HEK293 (cell line): ENCODE data around the gene AGAP1.

ENCODE experiments used
- CTCF ChIA-PET: fragments of 350-600 bp; formaldehyde crosslinking; extraction: SDS; loops from one replicate; lab custom pipeline; 2021; ENCODE audit warnings: antibody characterized with exemption; lab: Yijun Ruan, JAX
- POLR2A ChIA-PET: fragments of 300-600 bp; formaldehyde crosslinking; extraction: SDS; loops from one replicate; lab custom pipeline; 2020; ENCODE audit warnings: antibody characterized with exemption, inconsistent platforms; lab: Yijun Ruan, JAX
- H3K27ac ChIP-seq: fragments of 200-500 bp; sonication (Bioruptor generic); 2 replicates; pipeline ENCODE4 v1.5.1; 2014; ENCODE audit warnings: low read depth, low read length, control low read depth, inconsistent platforms; ENCODE audit errors: extremely low read depth
- H3K36me3 ChIP-seq, 2 experiments: fragments of 200-500 bp in 1 of 2; sonication (Bioruptor generic) in 1 of 2; 1 replicate in 1 of 2; 2 replicates in 1 of 2; pipeline ENCODE4 v1.5.1; 2014 to 2017; ENCODE audit warnings: inconsistent platforms in 2 of 2, low read length in 2 of 2; ENCODE audit not compliant: control insufficient read depth in 2 of 2, insufficient read depth in 1 of 2
- H3K4me1 ChIP-seq: fragments of 200-500 bp; sonication (Bioruptor generic); 2 replicates; pipeline ENCODE4 v1.5.1; 2014; ENCODE audit warnings: mild to moderate bottlenecking, low read length, inconsistent platforms; ENCODE audit not compliant: control insufficient read depth, insufficient read depth
- H3K4me3 ChIP-seq: 2 replicates; pipeline ENCODE4 v1.5.1; 2011; ENCODE audit warnings: low read depth, mild to moderate bottlenecking, control low read depth, low read length, moderate library complexity
- H3K9me3 ChIP-seq: fragments of 200-500 bp; sonication (Bioruptor generic); 2 replicates; pipeline ENCODE4 v1.5.1; 2014; ENCODE audit warnings: low read depth, low read length, inconsistent platforms; ENCODE audit not compliant: control insufficient read depth, insufficient read depth
- EGR2 ChIP-seq: fragments of 450-650 bp; formaldehyde crosslinking; IDR thresholded peaks from 2 replicates; pipeline ENCODE4 v1.5.1; 2016; ENCODE audit warnings: low read depth, missing biosample characterization, missing genetic modification characterization
- FEZF1 ChIP-seq: fragments of 450-650 bp; formaldehyde crosslinking; IDR thresholded peaks from 2 replicates; pipeline ENCODE4 v1.5.1; 2016; ENCODE audit warnings: missing biosample characterization, missing genetic modification characterization
- GLI4 ChIP-seq: fragments of 450-650 bp; formaldehyde crosslinking; IDR thresholded peaks from 2 replicates; pipeline ENCODE4 v1.5.1; 2016; ENCODE audit warnings: missing biosample characterization, missing genetic modification characterization
- REPIN1 ChIP-seq: fragments of 450-650 bp; formaldehyde crosslinking; IDR thresholded peaks from 2 replicates; pipeline ENCODE4 v1.5.1; 2017; ENCODE audit warnings: missing biosample characterization, missing genetic modification characterization, low read depth
- SP3 ChIP-seq: fragments of 450-650 bp; formaldehyde crosslinking; IDR thresholded peaks from 2 replicates; pipeline ENCODE4 v1.5.1; 2016; ENCODE audit warnings: missing biosample characterization, missing genetic modification characterization
- ZBTB1 ChIP-seq: fragments of 450-650 bp; formaldehyde crosslinking; IDR thresholded peaks from 2 replicates; pipeline ENCODE4 v1.5.1; 2016; ENCODE audit warnings: missing biosample characterization, missing genetic modification characterization
- ZBTB17 ChIP-seq: fragments of 450-650 bp; formaldehyde crosslinking; IDR thresholded peaks from 2 replicates; pipeline ENCODE4 v1.5.1; 2016; ENCODE audit warnings: missing biosample characterization, missing genetic modification characterization
- ZFP3 ChIP-seq: fragments of 450-650 bp; formaldehyde crosslinking; IDR thresholded peaks from 2 replicates; pipeline ENCODE4 v1.5.1; 2016; ENCODE audit warnings: low read depth, missing biosample characterization, missing genetic modification characterization
- ZIC2 ChIP-seq: fragments of 450-650 bp; formaldehyde crosslinking; IDR thresholded peaks from 2 replicates; pipeline ENCODE4 v1.5.1; 2016; ENCODE audit warnings: missing biosample characterization, missing genetic modification characterization
- ZNF155 ChIP-seq: fragments of 450-650 bp; formaldehyde crosslinking; IDR thresholded peaks from 2 replicates; pipeline ENCODE4 v1.5.1; 2016; ENCODE audit warnings: missing biosample characterization, missing genetic modification characterization
- ZNF157 ChIP-seq: fragments of 450-650 bp; formaldehyde crosslinking; IDR thresholded peaks from 2 replicates; pipeline ENCODE4 v1.5.1; 2016; ENCODE audit warnings: missing biosample characterization, missing genetic modification characterization
- ZNF184 ChIP-seq: fragments of 450-650 bp; IDR thresholded peaks from 2 replicates; pipeline ENCODE4 v1.5.1; 2018; ENCODE audit warnings: missing biosample characterization, mild to moderate bottlenecking, missing genetic modification characterization
- ZNF239 ChIP-seq: fragments of 450-650 bp; formaldehyde crosslinking; IDR thresholded peaks from 2 replicates; pipeline ENCODE4 v1.5.1; 2016; ENCODE audit warnings: missing biosample characterization, missing genetic modification characterization
- ZNF302 ChIP-seq: fragments of 450-650 bp; formaldehyde crosslinking; IDR thresholded peaks from 2 replicates; pipeline ENCODE4 v1.5.1; 2016; ENCODE audit warnings: missing biosample characterization, missing genetic modification characterization, low read depth
- ZNF324 ChIP-seq: fragments of 450-650 bp; formaldehyde crosslinking; IDR thresholded peaks from 2 replicates; pipeline ENCODE4 v1.5.1; 2016; ENCODE audit warnings: missing biosample characterization, missing genetic modification characterization
- ZNF350 ChIP-seq: fragments of 450-650 bp; formaldehyde crosslinking; IDR thresholded peaks from 2 replicates; pipeline ENCODE4 v1.5.0; 2017; ENCODE audit warnings: missing biosample characterization, mild to moderate bottlenecking, missing genetic modification characterization
- ZNF510 ChIP-seq: fragments of 450-650 bp; formaldehyde crosslinking; IDR thresholded peaks from 2 replicates; pipeline ENCODE4 v1.5.1; 2018; ENCODE audit warnings: mild to moderate bottlenecking, missing genetic modification characterization, missing biosample characterization; ENCODE audit not compliant: insufficient replicate concordance
- ZNF560 ChIP-seq: fragments of 450-650 bp; formaldehyde crosslinking; IDR thresholded peaks from 2 replicates; pipeline ENCODE4 v1.5.1; 2017; ENCODE audit warnings: missing biosample characterization, missing genetic modification characterization, borderline replicate concordance
- ZNF571 ChIP-seq: fragments of 450-650 bp; formaldehyde crosslinking; IDR thresholded peaks from 2 replicates; pipeline ENCODE4 v1.5.0; 2017; ENCODE audit warnings: missing biosample characterization, missing genetic modification characterization
- ZNF624 ChIP-seq: fragments of 450-650 bp; formaldehyde crosslinking; IDR thresholded peaks from 2 replicates; pipeline ENCODE4 v1.5.1; 2017; ENCODE audit warnings: missing biosample characterization, missing genetic modification characterization
- ZNF658 ChIP-seq: fragments of 450-650 bp; formaldehyde crosslinking; IDR thresholded peaks from 2 replicates; pipeline ENCODE4; 2016; ENCODE audit warnings: missing biosample characterization, missing genetic modification characterization
- ZNF747 ChIP-seq: fragments of 450-650 bp; formaldehyde crosslinking; IDR thresholded peaks from 2 replicates; pipeline ENCODE4 v1.5.1; 2016; ENCODE audit warnings: missing biosample characterization, missing genetic modification characterization
- TF ChIP-seq, protein P1 (sequence below): fragments of 450-650 bp; formaldehyde crosslinking; IDR thresholded peaks from 2 replicates; pipeline ENCODE4 v1.5.1; 2016; ENCODE audit warnings: missing biosample characterization, missing genetic modification characterization
- TF ChIP-seq, protein P2 (sequence below): fragments of 450-650 bp; formaldehyde crosslinking; IDR thresholded peaks from 2 replicates; pipeline ENCODE4 v1.5.1; 2016; ENCODE audit warnings: missing biosample characterization, missing genetic modification characterization
- TF ChIP-seq, protein P3 (sequence below): fragments of 450-650 bp; formaldehyde crosslinking; conservative IDR thresholded peaks from 2 replicates; pipeline ENCODE4 v1.5.1; 2016; ENCODE audit warnings: low read depth, missing biosample characterization, missing genetic modification characterization
- TF ChIP-seq, protein P4 (sequence below): fragments of 450-650 bp; formaldehyde crosslinking; IDR thresholded peaks from 2 replicates; pipeline ENCODE4 v1.5.1; 2016; ENCODE audit warnings: missing biosample characterization, missing genetic modification characterization

The AGAP1 gene

GRCh38 chr2:236070236-236070635, 576.4 kb downstream of the AGAP1 start:
- no peaks in the 10 kb centered on the region for H3K36me3 ChIP-seq

GRCh38 chr2:236073246-236073645, 579.4 kb downstream of the AGAP1 start:
- no peak overlapping the region for H3K27ac ChIP-seq
- POLR2A ChIA-PET, result no interaction called here
- CTCF ChIA-PET, result interaction anchor here (0.9 kb wide), 1 partner anchor 76 kb away, joined by 6 read pairs; no protein-coding TSS in a partner anchor
- no peak for TF ChIP-seq SP3 (tag by site-specific recombination)
- TF ChIP-seq ZNF350 (tag by site-specific recombination), result no peak
- TF ChIP-seq ZNF624 (tag by site-specific recombination), result no peak
- TF ChIP-seq ZBTB17, result no peak
- no peak for TF ChIP-seq EGR2 (tag by site-specific recombination)
- TF ChIP-seq ZNF239 (tag by site-specific recombination), result no peak
- TF ChIP-seq, protein P1, sequence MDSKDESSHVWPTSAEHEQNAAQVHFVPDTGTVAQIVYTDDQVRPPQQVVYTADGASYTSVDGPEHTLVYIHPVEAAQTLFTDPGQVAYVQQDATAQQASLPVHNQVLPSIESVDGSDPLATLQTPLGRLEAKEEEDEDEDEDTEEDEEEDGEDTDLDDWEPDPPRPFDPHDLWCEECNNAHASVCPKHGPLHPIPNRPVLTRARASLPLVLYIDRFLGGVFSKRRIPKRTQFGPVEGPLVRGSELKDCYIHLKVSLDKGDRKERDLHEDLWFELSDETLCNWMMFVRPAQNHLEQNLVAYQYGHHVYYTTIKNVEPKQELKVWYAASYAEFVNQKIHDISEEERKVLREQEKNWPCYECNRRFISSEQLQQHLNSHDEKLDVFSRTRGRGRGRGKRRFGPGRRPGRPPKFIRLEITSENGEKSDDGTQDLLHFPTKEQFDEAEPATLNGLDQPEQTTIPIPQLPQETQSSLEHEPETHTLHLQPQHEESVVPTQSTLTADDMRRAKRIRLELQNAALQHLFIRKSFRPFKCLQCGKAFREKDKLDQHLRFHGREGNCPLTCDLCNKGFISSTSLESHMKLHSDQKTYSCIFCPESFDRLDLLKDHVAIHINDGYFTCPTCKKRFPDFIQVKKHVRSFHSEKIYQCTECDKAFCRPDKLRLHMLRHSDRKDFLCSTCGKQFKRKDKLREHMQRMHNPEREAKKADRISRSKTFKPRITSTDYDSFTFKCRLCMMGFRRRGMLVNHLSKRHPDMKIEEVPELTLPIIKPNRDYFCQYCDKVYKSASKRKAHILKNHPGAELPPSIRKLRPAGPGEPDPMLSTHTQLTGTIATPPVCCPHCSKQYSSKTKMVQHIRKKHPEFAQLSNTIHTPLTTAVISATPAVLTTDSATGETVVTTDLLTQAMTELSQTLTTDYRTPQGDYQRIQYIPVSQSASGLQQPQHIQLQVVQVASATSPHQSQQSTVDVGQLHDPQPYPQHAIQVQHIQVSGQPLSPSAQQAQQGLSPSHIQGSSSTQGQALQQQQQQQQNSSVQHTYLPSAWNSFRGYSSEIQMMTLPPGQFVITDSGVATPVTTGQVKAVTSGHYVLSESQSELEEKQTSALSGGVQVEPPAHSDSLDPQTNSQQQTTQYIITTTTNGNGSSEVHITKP (tag by site-specific recombination), result peak; percentile 47; the same call in 1 of the 2 replicates
- TF ChIP-seq ZNF658 (tag by site-specific recombination), result no peak
- no peak for TF ChIP-seq ZNF324 (tag by site-specific recombination)
- TF ChIP-seq ZIC2, result peak; percentile 73
- peak; percentile 75 for TF ChIP-seq FEZF1 (tag by site-specific recombination)
- no peak for TF ChIP-seq ZNF157
- TF ChIP-seq, protein P2, sequence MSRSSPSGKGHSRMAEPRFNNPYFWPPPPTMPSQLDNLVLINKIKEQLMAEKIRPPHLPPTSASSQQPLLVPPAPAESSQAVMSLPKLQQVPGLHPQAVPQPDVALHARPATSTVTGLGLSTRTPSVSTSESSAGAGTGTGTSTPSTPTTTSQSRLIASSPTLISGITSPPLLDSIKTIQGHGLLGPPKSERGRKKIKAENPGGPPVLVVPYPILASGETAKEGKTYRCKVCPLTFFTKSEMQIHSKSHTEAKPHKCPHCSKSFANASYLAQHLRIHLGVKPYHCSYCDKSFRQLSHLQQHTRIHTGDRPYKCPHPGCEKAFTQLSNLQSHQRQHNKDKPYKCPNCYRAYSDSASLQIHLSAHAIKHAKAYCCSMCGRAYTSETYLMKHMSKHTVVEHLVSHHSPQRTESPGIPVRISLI (tag by site-specific recombination), result no peak
- no peak for TF ChIP-seq ZNF747 (tag by site-specific recombination)
- TF ChIP-seq ZNF155, result no peak

More at GRCh38 chr2:236070236-236070635, 576.4 kb downstream of the AGAP1 start:
- Histone ChIP-seq H3K4me1 (peaks cover 5% of the 10 kb centered on the region), H3K27ac (no peak overlapping the region), H3K4me3 (no peak overlapping the region), H3K9me3 (no peaks in the 10 kb centered on the region)
- TF ChIP-seq, protein P3, sequence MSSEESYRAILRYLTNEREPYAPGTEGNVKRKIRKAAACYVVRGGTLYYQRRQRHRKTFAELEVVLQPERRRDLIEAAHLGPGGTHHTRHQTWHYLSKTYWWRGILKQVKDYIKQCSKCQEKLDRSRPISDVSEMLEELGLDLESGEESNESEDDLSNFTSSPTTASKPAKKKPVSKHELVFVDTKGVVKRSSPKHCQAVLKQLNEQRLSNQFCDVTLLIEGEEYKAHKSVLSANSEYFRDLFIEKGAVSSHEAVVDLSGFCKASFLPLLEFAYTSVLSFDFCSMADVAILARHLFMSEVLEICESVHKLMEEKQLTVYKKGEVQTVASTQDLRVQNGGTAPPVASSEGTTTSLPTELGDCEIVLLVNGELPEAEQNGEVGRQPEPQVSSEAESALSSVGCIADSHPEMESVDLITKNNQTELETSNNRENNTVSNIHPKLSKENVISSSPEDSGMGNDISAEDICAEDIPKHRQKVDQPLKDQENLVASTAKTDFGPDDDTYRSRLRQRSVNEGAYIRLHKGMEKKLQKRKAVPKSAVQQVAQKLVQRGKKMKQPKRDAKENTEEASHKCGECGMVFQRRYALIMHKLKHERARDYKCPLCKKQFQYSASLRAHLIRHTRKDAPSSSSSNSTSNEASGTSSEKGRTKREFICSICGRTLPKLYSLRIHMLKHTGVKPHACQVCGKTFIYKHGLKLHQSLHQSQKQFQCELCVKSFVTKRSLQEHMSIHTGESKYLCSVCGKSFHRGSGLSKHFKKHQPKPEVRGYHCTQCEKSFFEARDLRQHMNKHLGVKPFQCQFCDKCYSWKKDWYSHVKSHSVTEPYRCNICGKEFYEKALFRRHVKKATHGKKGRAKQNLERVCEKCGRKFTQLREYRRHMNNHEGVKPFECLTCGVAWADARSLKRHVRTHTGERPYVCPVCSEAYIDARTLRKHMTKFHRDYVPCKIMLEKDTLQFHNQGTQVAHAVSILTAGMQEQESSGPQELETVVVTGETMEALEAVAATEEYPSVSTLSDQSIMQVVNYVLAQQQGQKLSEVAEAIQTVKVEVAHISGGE (tag by site-specific recombination), result no peak
- TF ChIP-seq, protein P2 (tag by site-specific recombination), result no peak
- TF ChIP-seq ZNF560, result no peak
- no peak for TF ChIP-seq GLI4 (tag by site-specific recombination)
- no peak for TF ChIP-seq ZBTB1 (tag by site-specific recombination)
- no peak for TF ChIP-seq ZNF571
- TF ChIP-seq ZNF510 (tag by site-specific recombination), result no peak
- TF ChIP-seq ZNF302 (tag by site-specific recombination), result no peak
- TF ChIP-seq, protein P4, sequence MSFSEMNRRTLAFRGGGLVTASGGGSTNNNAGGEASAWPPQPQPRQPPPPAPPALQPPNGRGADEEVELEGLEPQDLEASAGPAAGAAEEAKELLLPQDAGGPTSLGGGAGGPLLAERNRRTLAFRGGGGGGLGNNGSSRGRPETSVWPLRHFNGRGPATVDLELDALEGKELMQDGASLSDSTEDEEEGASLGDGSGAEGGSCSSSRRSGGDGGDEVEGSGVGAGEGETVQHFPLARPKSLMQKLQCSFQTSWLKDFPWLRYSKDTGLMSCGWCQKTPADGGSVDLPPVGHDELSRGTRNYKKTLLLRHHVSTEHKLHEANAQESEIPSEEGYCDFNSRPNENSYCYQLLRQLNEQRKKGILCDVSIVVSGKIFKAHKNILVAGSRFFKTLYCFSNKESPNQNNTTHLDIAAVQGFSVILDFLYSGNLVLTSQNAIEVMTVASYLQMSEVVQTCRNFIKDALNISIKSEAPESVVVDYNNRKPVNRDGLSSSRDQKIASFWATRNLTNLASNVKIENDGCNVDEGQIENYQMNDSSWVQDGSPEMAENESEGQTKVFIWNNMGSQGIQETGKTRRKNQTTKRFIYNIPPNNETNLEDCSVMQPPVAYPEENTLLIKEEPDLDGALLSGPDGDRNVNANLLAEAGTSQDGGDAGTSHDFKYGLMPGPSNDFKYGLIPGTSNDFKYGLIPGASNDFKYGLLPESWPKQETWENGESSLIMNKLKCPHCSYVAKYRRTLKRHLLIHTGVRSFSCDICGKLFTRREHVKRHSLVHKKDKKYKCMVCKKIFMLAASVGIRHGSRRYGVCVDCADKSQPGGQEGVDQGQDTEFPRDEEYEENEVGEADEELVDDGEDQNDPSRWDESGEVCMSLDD (tag by site-specific recombination), result no peak
- no peak for TF ChIP-seq ZFP3 (tag by site-specific recombination)
- TF ChIP-seq REPIN1 (tag by site-specific recombination), result no peak
- TF ChIP-seq ZNF184, result no peak
- TF ChIP-seq ZNF157, result no peak
- ChIA-PET CTCF (no interaction called here), POLR2A (no interaction called here)

More at GRCh38 chr2:236073246-236073645, 579.4 kb downstream of the AGAP1 start:
- no peaks in the 10 kb centered on the region for H3K36me3 ChIP-seq
- no peaks in the 10 kb centered on the region for H3K9me3 ChIP-seq
- H3K4me3 ChIP-seq, result no peak overlapping the region
- peaks cover 5% of the 10 kb centered on the region for H3K4me1 ChIP-seq
